Cardiac fibroblast (primary cell): ENCODE measurements around the gene SIAH2.
"Not testable (repeated sequence)": the region's sequence is repeated elsewhere in the genome, so short reads cannot be mapped to it uniquely, and the experiment has no call there.

Experiments used
- DNase-seq, 2 donors: peaks; one replicate each; pipeline versions ENCODE4 v3.0.0 to v3.0.0-alpha.2; 2010; ENCODE audit warnings: low read depth in 2 of 2
- H3K4me3 ChIP-seq, 2 donors: replicated peaks in 1 of 2; 1 replicate in 1 of 2; 2 replicates in 1 of 2; pipeline ENCODE4 v1.5.1; 2011; ENCODE audit warnings: low read depth in 2 of 2, low read length in 2 of 2, mild to moderate bottlenecking in 2 of 2, moderate library complexity in 1 of 2
- CTCF ChIP-seq: IDR thresholded peaks from one replicate; pipeline ENCODE4 v1.5.1; 2011; ENCODE audit warnings: low read depth, mild to moderate bottlenecking, low read length, inconsistent platforms

Gene SIAH2

GRCh38 chr3:150800722-150801121 is 37.8 kb upstream of the SIAH2 start:
- H3K4me3 ChIP-seq: no peak overlapping the region
- TF ChIP-seq CTCF: no peak
- DNase-seq: no peak

GRCh38 chr3:150798122-150798618 is 35.2 kb upstream of the SIAH2 start:
- no peak for DNase-seq
- no peak overlapping the region for H3K4me3 ChIP-seq
- TF ChIP-seq CTCF: no peak

GRCh38 chr3:150797155-150797554 is 34.2 kb upstream of the SIAH2 start:
- TF ChIP-seq CTCF: no peak
- DNase-seq: peak in 1 of 2 donors; percentile 13
- H3K4me3 ChIP-seq: no peak overlapping the region

GRCh38 chr3:150796527-150796926 is 33.6 kb upstream of the SIAH2 start:
- DNase-seq, H3K4me3 ChIP-seq: not testable (repeated sequence)

- H3K4me3 ChIP-seq: no peak overlapping the region
- TF ChIP-seq CTCF: no peak
- DNase-seq: no peak
These were observed 30.7 kb upstream of the SIAH2 start for GRCh38 chr3:150793641-150794040.

- DNase-seq: peak in 1 of 2 donors; percentile 23
- no peak for TF ChIP-seq CTCF
- no peak overlapping the region for H3K4me3 ChIP-seq
These were observed 27.7 kb upstream of the SIAH2 start for GRCh38 chr3:150790629-150791028.

- no peak for DNase-seq
- no peak for TF ChIP-seq CTCF
- H3K4me3 ChIP-seq: no peak overlapping the region
These were observed 26.5 kb upstream of the SIAH2 start for GRCh38 chr3:150789451-150789850.
